ENCODE measurements around the gene C12orf76. TPM values are rescaled to one million over a fixed set of nuclear protein-coding genes. Genes with fewer than 3 reads are reported as not detected.

C12orf76 gene
- total RNA-seq, 1 experiment from 2014 or later, result 18.3 TPM

- ChIA-PET CTCF (interaction anchor here (1.4 kb wide), 1 partner anchor 148 kb away, joined by 4 read pairs; no protein-coding TSS in a partner anchor), POLR2A (no interaction called here)
- no peak for ATAC-seq
- no peak overlapping the region for H3K27ac Mint-ChIP-seq
- peaks cover 9% of the 10 kb centered on the region for H3K36me3 Mint-ChIP-seq
- DNase-seq (ENCODE audit: low spot score), result no peak
- H3K9me3 Mint-ChIP-seq, result no peaks in the 10 kb centered on the region
- H3K4me3 Mint-ChIP-seq, result no peak overlapping the region
- no peaks in the 10 kb centered on the region for H3K27me3 Mint-ChIP-seq (ENCODE audit: low read depth)
- TF ChIP-seq SMAD3 (CRISPR knock-in tag; IDR thresholded peaks at IDR 0.05; ENCODE audit: borderline replicate concordance), result no peak
- TF ChIP-seq ATF3 (CRISPR knock-in tag; conservative IDR thresholded peaks at IDR 0.05), result no peak
- no peak for TF ChIP-seq ATF2 (CRISPR knock-in tag; IDR thresholded peaks at IDR 0.05; ENCODE audit: borderline replicate concordance, low read depth)
- TF ChIP-seq, protein P1, sequence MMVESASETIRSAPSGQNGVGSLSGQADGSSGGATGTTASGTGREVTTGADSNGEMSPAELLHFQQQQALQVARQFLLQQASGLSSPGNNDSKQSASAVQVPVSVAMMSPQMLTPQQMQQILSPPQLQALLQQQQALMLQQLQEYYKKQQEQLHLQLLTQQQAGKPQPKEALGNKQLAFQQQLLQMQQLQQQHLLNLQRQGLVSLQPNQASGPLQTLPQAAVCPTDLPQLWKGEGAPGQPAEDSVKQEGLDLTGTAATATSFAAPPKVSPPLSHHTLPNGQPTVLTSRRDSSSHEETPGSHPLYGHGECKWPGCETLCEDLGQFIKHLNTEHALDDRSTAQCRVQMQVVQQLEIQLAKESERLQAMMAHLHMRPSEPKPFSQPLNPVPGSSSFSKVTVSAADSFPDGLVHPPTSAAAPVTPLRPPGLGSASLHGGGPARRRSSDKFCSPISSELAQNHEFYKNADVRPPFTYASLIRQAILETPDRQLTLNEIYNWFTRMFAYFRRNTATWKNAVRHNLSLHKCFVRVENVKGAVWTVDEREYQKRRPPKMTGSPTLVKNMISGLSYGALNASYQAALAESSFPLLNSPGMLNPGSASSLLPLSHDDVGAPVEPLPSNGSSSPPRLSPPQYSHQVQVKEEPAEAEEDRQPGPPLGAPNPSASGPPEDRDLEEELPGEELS (CRISPR knock-in tag; IDR thresholded peaks at IDR 0.05), result no peak
- TF ChIP-seq CTCF (IDR thresholded peaks at IDR 0.05), result no peak
- TF ChIP-seq ATF1 (CRISPR knock-in tag; IDR thresholded peaks at IDR 0.05), result no peak
- no peak for TF ChIP-seq JUN (CRISPR knock-in tag; IDR thresholded peaks at IDR 0.05)
- TF ChIP-seq AFF4 (CRISPR knock-in tag; IDR thresholded peaks at IDR 0.05; ENCODE audit: borderline replicate concordance), result no peak
- TF ChIP-seq ZBTB43 (CRISPR knock-in tag; IDR thresholded peaks at IDR 0.05), result no peak
- no peak for TF ChIP-seq CDX4 (CRISPR knock-in tag; IDR thresholded peaks at IDR 0.05; ENCODE audit: borderline replicate concordance)
- TF ChIP-seq ZNF416 (CRISPR knock-in tag; IDR thresholded peaks at IDR 0.05), result no peak
- TF ChIP-seq ZNF423 (CRISPR knock-in tag; IDR thresholded peaks at IDR 0.05), result no peak
- no peak for TF ChIP-seq ZNF232 (CRISPR knock-in tag; IDR thresholded peaks at IDR 0.05)
- no peak for TF ChIP-seq GRHL2 (CRISPR knock-in tag; IDR thresholded peaks at IDR 0.05; ENCODE audit: insufficient replicate concordance, severe bottlenecking)
- H3K4me1 Mint-ChIP-seq, result peaks cover 32% of the 10 kb centered on the region
Measured at GRCh38 chr12:109993091-109993490, 55.2 kb downstream of the C12orf76 start.

Measured in WTC11 (cell line).